ENCODE results near the gene PIP5K1B. TPM values are rescaled to one million over a fixed set of nuclear protein-coding genes. Genes with fewer than 3 reads are reported as not detected.

Gene PIP5K1B
- total and polyA plus RNA-seq, 2 of the 13 experiments (the other 11 are each of a cell fraction or from before 2014, with no cell fraction given): 15.8 to 17.5 TPM

GRCh38 chr9:68705531-68706362 is 707 bp downstream of the PIP5K1B start (continued):
- TF ChIP-seq ZNF816 (CRISPR knock-in tag; IDR thresholded peaks at IDR 0.05; ENCODE audit: borderline replicate concordance): no peak
- 0 out of 2 replicates have a peak, but pooled peaks have one; percentile 12 for TF ChIP-seq RARA (CRISPR knock-in tag; IDR thresholded peaks at IDR 0.05)
- no peak for TF ChIP-seq PTBP1 (IDR thresholded peaks at IDR 0.05; ENCODE audit: low read depth, low read length, poor library complexity, severe bottlenecking)
- TF ChIP-seq ZNF615 (CRISPR knock-in tag; IDR thresholded peaks at IDR 0.05; ENCODE audit: borderline replicate concordance): no peak
- no peak; the same call in 1 of the 2 replicates for TF ChIP-seq SRY (CRISPR knock-in tag; IDR thresholded peaks at IDR 0.05)
- TF ChIP-seq YEATS2 (CRISPR knock-in tag; IDR thresholded peaks at IDR 0.05; ENCODE audit: borderline replicate concordance): no peak
- TF ChIP-seq CBX5 (CRISPR knock-in tag; IDR thresholded peaks at IDR 0.05; ENCODE audit: borderline replicate concordance): no peak
- peak; percentile 79 for TF ChIP-seq KMT2B (CRISPR knock-in tag; IDR thresholded peaks at IDR 0.05)
- no peak for TF ChIP-seq ISX (CRISPR knock-in tag; conservative IDR thresholded peaks at IDR 0.05)
- no peak for TF ChIP-seq ZZZ3 (CRISPR knock-in tag; IDR thresholded peaks at IDR 0.05; ENCODE audit: borderline replicate concordance)
- TF ChIP-seq ZNF276 (CRISPR knock-in tag; IDR thresholded peaks at IDR 0.05; ENCODE audit: low read depth): no peak
- TF ChIP-seq UBTF (CRISPR knock-in tag; IDR thresholded peaks at IDR 0.05): no peak; the same call in 1 of the 2 replicates
- no peak for TF ChIP-seq CREBL2 (CRISPR knock-in tag; IDR thresholded peaks at IDR 0.05; ENCODE audit: borderline replicate concordance)
- TF ChIP-seq CSRNP2 (CRISPR knock-in tag; conservative IDR thresholded peaks at IDR 0.05; ENCODE audit: low read depth): no peak
- TF ChIP-seq ZNF362 (CRISPR knock-in tag; IDR thresholded peaks at IDR 0.05; ENCODE audit: borderline replicate concordance): no peak
- no peak for TF ChIP-seq NR2C2 (CRISPR knock-in tag; IDR thresholded peaks at IDR 0.05; ENCODE audit: borderline replicate concordance)
- TF ChIP-seq JUND (CRISPR knock-in tag; IDR thresholded peaks at IDR 0.05): no peak
- no peak for TF ChIP-seq KAT2B (IDR thresholded peaks at IDR 0.05; ENCODE audit: borderline replicate concordance, low read depth, low read length)
- no peak for TF ChIP-seq DPF2 (CRISPR knock-in tag; IDR thresholded peaks at IDR 0.05; ENCODE audit: borderline replicate concordance, low read depth)
- TF ChIP-seq ZNF333 (CRISPR knock-in tag; IDR thresholded peaks at IDR 0.05; ENCODE audit: borderline replicate concordance): no peak
- no peak for TF ChIP-seq NFE2 (CRISPR knock-in tag; IDR thresholded peaks at IDR 0.05)
- peak; percentile 92; the same call in 1 of the 2 replicates for TF ChIP-seq ZNF292 (CRISPR knock-in tag; IDR thresholded peaks at IDR 0.05; ENCODE audit: borderline replicate concordance, low read depth)
